HEK293T (cell line): ENCODE measurements around the gene ANKRD66.
"Not testable (repeated sequence)": the region's sequence is repeated elsewhere in the genome, so short reads cannot be mapped to it uniquely, and the experiment has no call there.

ENCODE experiments used
- CTCF ChIA-PET: fragments of 350-600 bp; formaldehyde crosslinking; extraction: SDS; loops from one replicate; lab custom pipeline; 2021; ENCODE audit warnings: antibody characterized with exemption, inconsistent platforms; lab: Yijun Ruan, JAX
- POLR2A ChIA-PET: fragments of 350-600 bp; formaldehyde crosslinking; extraction: SDS; loops from one replicate; lab custom pipeline; 2020; ENCODE audit warnings: antibody characterized with exemption, inconsistent platforms; lab: Yijun Ruan, JAX
- DNase-seq: peaks from one replicate; pipeline ENCODE4 v3.0.0; 2012; ENCODE audit warnings: mixed read lengths; ENCODE audit errors: extremely low spot score
- ARNT ChIP-seq: fragments of 450-650 bp; IDR thresholded peaks from 2 replicates; pipeline ENCODE4 v1.6.1; 2017; ENCODE audit warnings: mild to moderate bottlenecking
- BHLHE40 ChIP-seq: fragments of 450-650 bp; IDR thresholded peaks from 2 replicates; pipeline ENCODE4 v1.6.1; 2016; ENCODE audit warnings: mild to moderate bottlenecking, moderate library complexity, borderline replicate concordance
- CTBP1 ChIP-seq: fragments of 450-650 bp; IDR thresholded peaks from 2 replicates; pipeline ENCODE4 v1.6.1; 2016; ENCODE audit warnings: borderline replicate concordance
- ELF4 ChIP-seq: fragments of 450-650 bp; IDR thresholded peaks from 2 replicates; pipeline ENCODE4 v1.6.1; 2017; ENCODE audit warnings: antibody characterized with exemption
- FOXA1 ChIP-seq: fragments of 450-650 bp; IDR thresholded peaks from 2 replicates; pipeline ENCODE4 v1.6.1; 2016; ENCODE audit warnings: mild to moderate bottlenecking
- FOXK2 ChIP-seq: fragments of 450-650 bp; IDR thresholded peaks from 2 replicates; pipeline ENCODE4 v1.6.1; 2016; ENCODE audit warnings: mild to moderate bottlenecking
- FOXM1 ChIP-seq: fragments of 450-650 bp; IDR thresholded peaks from 2 replicates; pipeline ENCODE4 v1.6.1; 2017; ENCODE audit warnings: mild to moderate bottlenecking, borderline replicate concordance
- HDGF ChIP-seq: fragments of 450-650 bp; IDR thresholded peaks from 2 replicates; pipeline ENCODE4 v1.6.1; 2017; ENCODE audit warnings: antibody characterized with exemption, borderline replicate concordance
- L3MBTL2 ChIP-seq: fragments of 450-650 bp; conservative IDR thresholded peaks from 2 replicates; pipeline ENCODE4 v1.6.1; 2016; ENCODE audit warnings: mild to moderate bottlenecking
- LEF1 ChIP-seq: fragments of 450-650 bp; IDR thresholded peaks from 2 replicates; pipeline ENCODE4 v1.6.1; 2017; ENCODE audit warnings: mild to moderate bottlenecking, borderline replicate concordance
- NFRKB ChIP-seq: fragments of 450-650 bp; IDR thresholded peaks from 2 replicates; pipeline ENCODE4 v1.6.1; 2016; ENCODE audit warnings: mild to moderate bottlenecking, moderate library complexity
- SP1 ChIP-seq: fragments of 450-650 bp; IDR thresholded peaks from 2 replicates; pipeline ENCODE4 v1.6.1; 2017
- SUZ12 ChIP-seq: fragments of 450-650 bp; IDR thresholded peaks from 2 replicates; pipeline ENCODE4 v1.6.1; 2016; ENCODE audit warnings: mild to moderate bottlenecking
- TARDBP ChIP-seq: fragments of 450-650 bp; IDR thresholded peaks from 2 replicates; pipeline ENCODE4 v1.6.1; 2016
- ZNF384 ChIP-seq: fragments of 450-650 bp; IDR thresholded peaks from 2 replicates; pipeline ENCODE4 v1.6.1; 2016
- TF ChIP-seq, protein P1 (sequence below): fragments of 450-650 bp; IDR thresholded peaks from 2 replicates; pipeline ENCODE4 v1.6.1; 2016

ANKRD66 gene

DNA sequence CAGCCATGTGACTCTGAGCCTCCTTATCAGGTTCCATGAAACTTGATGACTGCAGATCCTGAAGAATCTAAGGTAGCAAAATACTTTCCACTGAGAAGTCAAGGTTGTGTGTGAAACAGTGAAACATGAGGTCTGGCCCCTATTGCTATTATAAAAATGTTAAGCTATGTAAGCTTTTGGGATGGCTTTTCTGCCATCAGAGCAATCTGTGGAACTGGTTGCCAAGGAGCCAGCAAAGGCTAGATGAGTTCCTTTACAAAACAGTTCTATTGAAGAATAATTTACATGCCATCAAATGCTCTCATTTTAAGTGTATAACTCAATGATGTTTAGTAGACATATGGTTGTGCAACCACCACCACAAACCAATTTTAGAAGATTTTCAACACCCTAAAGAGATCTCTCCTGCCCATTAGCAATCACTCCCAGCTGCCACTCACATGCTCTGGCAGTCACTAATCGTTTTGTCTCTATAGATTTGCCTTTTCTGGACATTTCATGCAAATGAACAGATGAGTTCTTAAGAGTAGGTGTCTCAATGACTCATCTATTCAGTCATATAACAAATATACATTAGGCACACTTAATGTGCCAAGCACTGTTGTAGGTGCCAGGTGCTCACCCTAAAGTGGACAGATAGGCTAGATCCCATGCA, 26.6 kb downstream of the ANKRD66 start:
- DNase-seq: no peak
- TF ChIP-seq FOXA1 (no peak), TARDBP (no peak), SP1 (no peak), LEF1 (no peak), FOXK2 (no peak), BHLHE40 (no peak), SUZ12 (no peak), ZNF384 (no peak), ARNT (no peak), FOXM1 (no peak), CTBP1 (no peak), L3MBTL2 (no peak), NFRKB (no peak)
- TF ChIP-seq, protein P1, sequence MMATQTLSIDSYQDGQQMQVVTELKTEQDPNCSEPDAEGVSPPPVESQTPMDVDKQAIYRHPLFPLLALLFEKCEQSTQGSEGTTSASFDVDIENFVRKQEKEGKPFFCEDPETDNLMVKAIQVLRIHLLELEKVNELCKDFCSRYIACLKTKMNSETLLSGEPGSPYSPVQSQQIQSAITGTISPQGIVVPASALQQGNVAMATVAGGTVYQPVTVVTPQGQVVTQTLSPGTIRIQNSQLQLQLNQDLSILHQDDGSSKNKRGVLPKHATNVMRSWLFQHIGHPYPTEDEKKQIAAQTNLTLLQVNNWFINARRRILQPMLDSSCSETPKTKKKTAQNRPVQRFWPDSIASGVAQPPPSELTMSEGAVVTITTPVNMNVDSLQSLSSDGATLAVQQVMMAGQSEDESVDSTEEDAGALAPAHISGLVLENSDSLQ: no peak
- POLR2A ChIA-PET: no interaction called here
- CTCF ChIA-PET: no interaction called here

DNA sequence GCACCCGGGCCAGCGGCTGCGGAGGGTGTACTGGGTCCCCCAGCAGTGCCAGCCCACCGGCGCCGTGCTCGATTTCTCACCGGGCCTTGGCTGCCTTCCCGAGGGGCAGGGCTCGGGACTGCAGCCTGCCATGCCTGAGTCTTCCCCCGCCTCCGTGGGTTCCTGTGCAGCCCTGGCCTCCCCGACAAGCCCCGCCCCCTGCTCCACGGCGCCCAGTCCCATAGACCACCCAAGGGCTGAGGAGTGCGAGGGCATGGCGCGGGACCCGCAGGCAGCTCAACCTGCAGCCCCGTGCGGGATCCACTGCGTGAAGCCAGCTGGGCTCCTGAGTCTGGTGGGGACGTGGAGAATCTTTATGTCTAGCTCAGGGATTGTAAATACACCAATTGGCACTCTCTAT, 28.0 kb downstream of the ANKRD66 start:
- DNase-seq, POLR2A ChIA-PET, CTCF ChIA-PET: not testable (repeated sequence)

DNA sequence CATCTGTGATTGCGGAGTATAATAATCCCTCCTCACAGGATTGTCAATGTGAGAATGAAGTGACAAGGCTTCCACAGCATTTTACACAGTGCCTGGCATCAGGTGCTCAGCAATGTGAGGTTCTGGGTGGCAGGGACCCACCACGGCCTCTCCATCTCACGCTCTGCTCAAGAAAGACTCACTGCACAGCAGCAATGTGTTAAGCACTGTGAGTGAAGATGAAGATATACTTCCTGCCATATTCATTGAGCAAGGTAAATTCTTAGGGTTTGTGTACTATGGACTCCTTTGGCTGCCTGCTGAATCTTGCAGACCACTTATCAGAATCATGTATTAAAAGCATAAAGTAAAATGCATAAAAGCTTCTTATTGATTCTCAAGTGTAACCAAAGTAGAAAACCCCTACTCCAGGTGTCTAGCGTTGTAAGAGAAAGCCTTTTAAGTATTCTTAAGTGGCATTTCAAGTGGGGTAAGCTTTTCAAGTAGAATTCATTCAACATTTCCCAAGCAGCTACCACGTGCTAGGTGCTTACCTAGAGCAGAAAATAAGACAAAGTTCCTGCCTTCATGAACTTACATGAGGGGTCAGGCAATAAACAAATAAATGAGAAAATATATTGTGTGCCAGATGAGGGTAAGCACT, 29.5 kb downstream of the ANKRD66 start:
- DNase-seq: no peak
- ChIA-PET CTCF (no interaction called here), POLR2A (no interaction called here)
- TF ChIP-seq FOXA1: no peak
- no peak for TF ChIP-seq TARDBP
- TF ChIP-seq ELF4: no peak
- no peak for TF ChIP-seq SUZ12
- no peak for TF ChIP-seq HDGF
- TF ChIP-seq NFRKB: no peak
- TF ChIP-seq ZNF384: no peak
- no peak for TF ChIP-seq LEF1
- TF ChIP-seq ARNT: no peak
- no peak for TF ChIP-seq SP1
- no peak for TF ChIP-seq BHLHE40
- no peak for TF ChIP-seq FOXK2

DNA sequence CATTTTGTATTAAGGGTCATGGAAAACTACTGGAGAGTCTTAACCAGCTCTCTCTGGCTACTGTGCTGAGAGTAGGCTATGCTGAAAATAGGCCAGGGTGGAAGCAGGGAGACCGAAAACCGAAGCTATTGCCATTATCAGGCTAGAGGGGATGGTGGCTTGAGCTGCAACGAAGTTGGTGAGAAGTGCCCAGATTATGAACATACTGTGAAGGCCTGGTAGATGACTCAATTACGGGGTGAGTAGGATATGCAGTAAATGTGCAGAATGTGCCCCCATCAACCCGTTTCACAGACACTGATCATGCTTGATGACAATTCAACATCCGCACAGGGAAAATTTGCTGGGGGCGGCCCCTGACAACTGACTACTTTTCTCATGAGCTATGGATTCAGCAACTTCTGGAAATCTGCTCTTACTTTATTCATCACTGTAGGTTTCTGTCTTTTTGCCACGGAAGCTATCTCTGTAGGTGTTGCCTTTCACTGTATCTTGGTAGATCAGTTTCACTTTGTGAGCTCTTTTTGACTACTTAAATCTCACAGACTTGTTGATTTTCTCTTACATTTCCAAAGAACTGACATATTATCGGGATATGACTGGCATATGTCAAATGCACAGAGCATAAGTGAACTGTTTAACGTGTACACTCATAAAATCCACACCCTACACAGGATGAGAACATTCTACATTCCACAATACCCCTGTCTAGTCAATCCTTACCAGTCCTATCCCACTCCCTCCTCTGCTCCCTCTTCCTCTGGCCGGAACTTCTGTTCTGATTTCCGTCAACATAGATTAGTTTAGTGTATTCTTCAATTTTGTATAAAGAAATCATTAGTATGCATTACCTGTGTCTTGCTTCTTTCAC, 31.0 kb downstream of the ANKRD66 start:
- no peak for DNase-seq
- ChIA-PET CTCF (interaction anchor here (1.3 kb wide), 1 partner anchor 44 kb away, joined by 3 read pairs; no protein-coding TSS in a partner anchor), POLR2A (no interaction called here)
- no peak for TF ChIP-seq LEF1
- TF ChIP-seq FOXK2: no peak
- no peak for TF ChIP-seq TARDBP
- no peak for TF ChIP-seq BHLHE40
- no peak for TF ChIP-seq ZNF384
- TF ChIP-seq FOXA1: no peak
- TF ChIP-seq SP1: no peak
- TF ChIP-seq FOXM1: no peak
- TF ChIP-seq, protein P1: no peak
- no peak for TF ChIP-seq SUZ12
- TF ChIP-seq ARNT: no peak
- TF ChIP-seq CTBP1: no peak
- no peak for TF ChIP-seq ELF4
- no peak for TF ChIP-seq HDGF
- no peak for TF ChIP-seq L3MBTL2
- no peak for TF ChIP-seq NFRKB

DNA sequence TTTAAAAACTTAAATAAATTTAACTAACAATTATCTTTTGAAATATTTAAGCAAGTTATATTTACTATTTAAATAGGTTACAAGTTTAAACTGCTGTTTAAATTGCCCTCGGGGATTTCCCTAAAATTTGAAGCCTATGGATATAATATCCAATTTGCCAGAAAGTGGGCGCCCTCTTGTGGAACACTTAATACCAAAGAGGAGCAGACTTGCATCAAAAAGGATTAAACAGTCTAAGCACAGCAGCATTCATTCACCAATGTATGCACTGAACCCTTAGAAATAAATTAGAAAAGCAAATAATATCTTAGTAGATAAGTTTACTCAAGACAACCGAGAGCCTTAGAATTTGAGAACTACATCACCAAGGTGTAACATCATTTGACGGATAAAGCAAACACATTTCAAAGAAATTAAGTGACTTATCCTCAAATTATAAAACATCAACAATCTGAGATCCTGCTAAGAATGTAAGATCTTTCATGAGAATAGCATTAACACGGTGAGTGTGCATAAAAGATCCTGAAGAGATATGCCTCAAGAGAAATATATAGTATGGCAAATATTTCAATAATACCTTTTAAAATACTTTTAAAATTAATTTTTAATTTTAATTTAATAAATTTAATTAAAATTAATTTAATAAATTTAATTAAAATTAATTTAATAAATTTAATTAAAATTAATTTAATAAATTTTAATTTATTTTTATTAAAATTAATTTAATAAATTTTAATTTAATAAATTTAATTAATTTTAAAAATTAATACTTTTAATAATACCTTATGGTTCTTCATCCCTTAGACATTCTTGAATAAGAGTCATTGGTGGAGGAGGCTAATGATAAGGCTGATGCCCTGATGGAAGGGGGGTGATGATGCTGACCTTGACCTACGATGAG, 35.0 kb downstream of the ANKRD66 start:
- CTCF ChIA-PET: no interaction called here
- POLR2A ChIA-PET: no interaction called here
- DNase-seq: peak; percentile 40
- no peak for TF ChIP-seq TARDBP
- TF ChIP-seq FOXM1: no peak
- no peak for TF ChIP-seq ZNF384
- TF ChIP-seq, protein P1: no peak
- TF ChIP-seq SP1: no peak
- TF ChIP-seq SUZ12: no peak
- TF ChIP-seq LEF1: no peak

DNA sequence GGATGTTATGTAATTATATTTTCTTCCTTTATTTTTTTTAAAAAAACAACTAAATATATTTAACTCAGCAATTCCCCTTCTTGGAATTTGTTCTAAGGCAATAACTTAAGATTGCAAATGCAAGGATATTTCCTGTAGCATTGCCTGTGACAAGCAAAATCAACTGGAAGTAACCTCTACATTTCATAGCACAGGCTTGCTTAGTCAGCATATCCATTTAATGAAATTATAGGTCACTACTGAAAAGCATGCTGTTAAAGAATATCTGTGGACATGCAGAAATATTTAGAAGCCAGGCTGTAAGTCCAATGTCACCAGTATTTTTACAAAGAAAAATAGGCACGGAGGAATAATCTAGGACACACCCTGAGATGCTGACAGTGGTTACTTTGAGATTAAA, 37.8 kb downstream of the ANKRD66 start:
- DNase-seq: no peak
- POLR2A ChIA-PET: no interaction called here
- TF ChIP-seq ARNT: no peak
- TF ChIP-seq LEF1: no peak
- TF ChIP-seq TARDBP: no peak
- no peak for TF ChIP-seq L3MBTL2
- TF ChIP-seq CTBP1: no peak
- no peak for TF ChIP-seq SP1
- no peak for TF ChIP-seq FOXM1
- TF ChIP-seq FOXA1: no peak
- CTCF ChIA-PET: no interaction called here
